CD4-positive, alpha-beta T cell (primary cell): ENCODE results near the gene DDIT3. TPM values are rescaled to one million over a fixed set of nuclear protein-coding genes. Genes with fewer than 3 reads are reported as not detected.

Source experiments
- ATAC-seq: fragments of 200-7000 bp; cut with Tn5 transposase; one replicate; pipeline ENCODE4 v1.10.0; 2022; ENCODE audit warnings: mild to moderate bottlenecking; ENCODE audit not compliant: poor library complexity
- CTCF ChIA-PET: fragments of 350-600 bp; sonication (Branson Sonifier 250); formaldehyde crosslinking; loops from one replicate; lab custom pipeline; 2021; ENCODE audit warnings: antibody characterized with exemption, inconsistent platforms; lab: Charles Lee
- POLR2A ChIA-PET: fragments of 350-600 bp; sonication (Branson Sonifier 250); formaldehyde crosslinking; loops from one replicate; lab custom pipeline; 2021; ENCODE audit warnings: antibody characterized with exemption, inconsistent platforms; lab: Charles Lee
- DNase-seq, 14 experiments: peaks; one replicate each; pipeline ENCODE4 v3.0.0-alpha.2; 2013 to 2020; ENCODE audit warnings: mixed read lengths in 2 of 14
- H3K27ac ChIP-seq, 2 donors: one replicate each; pipeline versions ENCODE4 v1.5.1 to v1.7.0; 2013; ENCODE audit warnings: low read length in 2 of 2, low read depth in 1 of 2, mild to moderate bottlenecking in 1 of 2
- H3K27me3 ChIP-seq, 2 experiments: 1 replicate in 1 of 2; 2 replicates in 1 of 2; pipeline versions ENCODE4 v1.6.1 to v1.7.0; 2013; ENCODE audit warnings: low read length in 2 of 2, control low read depth in 1 of 2, mild to moderate bottlenecking in 1 of 2, moderate library complexity in 1 of 2; ENCODE audit not compliant: insufficient read depth in 2 of 2, control insufficient read depth in 1 of 2
- H3K36me3 ChIP-seq: one replicate; pipeline ENCODE4 v1.6.1; 2013; ENCODE audit warnings: low read length, control low read depth; ENCODE audit not compliant: insufficient read depth
- H3K4me1 ChIP-seq: one replicate; pipeline ENCODE4 v1.6.1; 2013; ENCODE audit warnings: low read length, control low read depth; ENCODE audit not compliant: insufficient read depth
- H3K4me3 ChIP-seq: one replicate; pipeline ENCODE4 v1.5.1; 2013; ENCODE audit warnings: mild to moderate bottlenecking, low read length, moderate library complexity
- H3K9me3 ChIP-seq, 2 experiments: 1 replicate in 1 of 2; 2 replicates in 1 of 2; pipeline versions ENCODE4 v1.6.1 to v1.7.0; 2013; ENCODE audit warnings: low read length in 2 of 2, mild to moderate bottlenecking in 2 of 2, control low read depth in 1 of 2, moderate library complexity in 1 of 2; ENCODE audit not compliant: control insufficient read depth in 1 of 2, insufficient read depth in 1 of 2
- H3K27ac Mint-ChIP-seq: one replicate; pipeline ENCODE4 v1.8.0; 2020; ENCODE audit warnings: mixed read lengths
- H3K27me3 Mint-ChIP-seq: one replicate; pipeline ENCODE4 v1.8.0; 2021; ENCODE audit warnings: mixed read lengths
- H3K36me3 Mint-ChIP-seq: one replicate; pipeline ENCODE4 v1.8.0; 2021; ENCODE audit warnings: low read depth, mixed read lengths
- H3K4me1 Mint-ChIP-seq: one replicate; pipeline ENCODE4 v1.8.0; 2021; ENCODE audit warnings: low read depth, mixed read lengths
- H3K4me3 Mint-ChIP-seq: one replicate; pipeline ENCODE4 v1.8.0; 2020; ENCODE audit warnings: mild to moderate bottlenecking, mixed read lengths
- H3K9me3 Mint-ChIP-seq: one replicate; pipeline ENCODE4 v1.8.0; 2020; ENCODE audit warnings: mixed read lengths
- intact Hi-C, 2 experiments: fragments of 100-400 bp; cut with DNase I in 1 of 2; cut with micrococcal nuclease in 1 of 2; formaldehyde crosslinking; loops; one replicate each; pipeline versions ENCODE4 v1.15.1 to v1.9.0; 2023 to 2025; cut with DNase I, micrococcal nuclease
- total RNA-seq, 174 experiments: library from RNA in 2 of 174; stranded (reverse) in 2 of 174; gene quantifications; one replicate each; pipeline ENCODE4 v1.2.3 and lab custom pipeline; 2021 to 2026
- TF ChIP-seq, protein P1 (sequence below): fragments of 200-600 bp; IDR thresholded peaks from one replicate; pipeline ENCODE4 v1.8.0; 2022; ENCODE audit warnings: antibody characterized with exemption, mild to moderate bottlenecking

Gene DDIT3
- total RNA-seq, 2 experiments from 2014 or later, result 145 TPM

DNA sequence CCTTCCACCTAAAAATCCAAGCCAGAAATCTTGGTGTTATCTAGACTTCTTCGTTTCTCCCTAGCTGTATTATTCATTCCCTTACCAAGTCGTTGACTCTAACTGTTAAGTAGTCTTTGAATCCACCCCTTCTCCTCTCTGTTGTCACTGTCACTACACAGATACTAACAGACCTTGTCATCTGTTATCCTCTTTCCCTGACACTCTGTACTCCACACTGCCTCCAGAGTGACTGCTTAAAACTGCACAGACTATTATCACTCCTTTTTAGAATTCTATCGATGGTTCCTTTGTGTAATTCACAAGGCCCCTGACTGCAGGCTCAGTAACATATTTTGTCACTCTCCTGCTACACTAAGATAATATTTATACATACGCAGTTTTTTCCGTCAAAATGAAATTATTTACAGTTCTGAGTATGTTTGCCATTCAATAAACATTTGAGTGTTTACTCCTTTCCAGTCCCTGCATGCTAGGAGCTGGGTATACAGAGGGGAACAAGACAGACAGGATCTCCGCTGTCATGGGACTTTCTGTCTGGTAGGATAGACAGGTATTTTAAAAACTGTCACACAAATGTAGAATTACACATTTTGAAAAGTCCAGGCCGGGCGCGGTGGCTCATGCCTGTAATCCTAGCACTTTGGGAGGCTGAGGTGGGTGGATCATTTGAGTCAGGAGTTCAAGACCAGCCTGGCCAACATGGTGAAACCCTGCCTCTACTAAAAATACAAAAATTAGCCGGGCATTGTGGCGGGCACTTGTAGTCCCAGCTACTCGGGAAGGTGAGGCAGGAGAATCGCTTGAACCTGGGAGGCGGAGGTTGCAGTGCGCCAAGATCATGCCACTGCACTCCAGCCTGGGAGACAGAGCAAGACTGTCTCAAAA lies 28.7 kb downstream of the DDIT3 start:
- ChIA-PET CTCF (interaction anchor here (0.7 to 1.5 kb wide), 3 partner anchors 12 to 32 kb away, joined by 4 to 5 read pairs (median 4); partner anchors contain the start of gene GLI1), POLR2A (interaction anchor here (0.7 to 2.4 kb wide), 4 partner anchors 12 to 33 kb away, joined by 3 to 7 read pairs (median 4); partner anchors contain the start of genes ARHGAP9, DDIT3 and GLI1)
- Histone ChIP-seq H3K36me3 (peaks cover 43% of the 10 kb centered on the region), H3K4me1 (peaks cover 26% of the 10 kb centered on the region), H3K27ac (no peak overlapping the region), H3K4me3 (no peak overlapping the region), H3K9me3 (no peaks in the 10 kb centered on the region), H3K27me3 (no peaks in the 10 kb centered on the region)
- intact Hi-C loops, result loop anchor here in 1 of 2 experiments (2.0 kb wide), 1 partner anchor 15 kb away; no protein-coding TSS in a partner anchor
- peak; percentile 28 for ATAC-seq
- peak overlapping the region; percentile 28 for H3K27ac Mint-ChIP-seq
- H3K36me3 Mint-ChIP-seq, result peaks cover 73% of the 10 kb centered on the region
- H3K4me1 Mint-ChIP-seq, result peaks cover 35% of the 10 kb centered on the region
- H3K9me3 Mint-ChIP-seq, result no peaks in the 10 kb centered on the region
- peak overlapping the region; percentile 54 for H3K4me3 Mint-ChIP-seq
- DNase-seq, result peak in 1 of 14 experiments; percentile 31
- TF ChIP-seq, protein P1, sequence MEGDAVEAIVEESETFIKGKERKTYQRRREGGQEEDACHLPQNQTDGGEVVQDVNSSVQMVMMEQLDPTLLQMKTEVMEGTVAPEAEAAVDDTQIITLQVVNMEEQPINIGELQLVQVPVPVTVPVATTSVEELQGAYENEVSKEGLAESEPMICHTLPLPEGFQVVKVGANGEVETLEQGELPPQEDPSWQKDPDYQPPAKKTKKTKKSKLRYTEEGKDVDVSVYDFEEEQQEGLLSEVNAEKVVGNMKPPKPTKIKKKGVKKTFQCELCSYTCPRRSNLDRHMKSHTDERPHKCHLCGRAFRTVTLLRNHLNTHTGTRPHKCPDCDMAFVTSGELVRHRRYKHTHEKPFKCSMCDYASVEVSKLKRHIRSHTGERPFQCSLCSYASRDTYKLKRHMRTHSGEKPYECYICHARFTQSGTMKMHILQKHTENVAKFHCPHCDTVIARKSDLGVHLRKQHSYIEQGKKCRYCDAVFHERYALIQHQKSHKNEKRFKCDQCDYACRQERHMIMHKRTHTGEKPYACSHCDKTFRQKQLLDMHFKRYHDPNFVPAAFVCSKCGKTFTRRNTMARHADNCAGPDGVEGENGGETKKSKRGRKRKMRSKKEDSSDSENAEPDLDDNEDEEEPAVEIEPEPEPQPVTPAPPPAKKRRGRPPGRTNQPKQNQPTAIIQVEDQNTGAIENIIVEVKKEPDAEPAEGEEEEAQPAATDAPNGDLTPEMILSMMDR, result no peak
- no peaks in the 10 kb centered on the region for H3K27me3 Mint-ChIP-seq

DNA sequence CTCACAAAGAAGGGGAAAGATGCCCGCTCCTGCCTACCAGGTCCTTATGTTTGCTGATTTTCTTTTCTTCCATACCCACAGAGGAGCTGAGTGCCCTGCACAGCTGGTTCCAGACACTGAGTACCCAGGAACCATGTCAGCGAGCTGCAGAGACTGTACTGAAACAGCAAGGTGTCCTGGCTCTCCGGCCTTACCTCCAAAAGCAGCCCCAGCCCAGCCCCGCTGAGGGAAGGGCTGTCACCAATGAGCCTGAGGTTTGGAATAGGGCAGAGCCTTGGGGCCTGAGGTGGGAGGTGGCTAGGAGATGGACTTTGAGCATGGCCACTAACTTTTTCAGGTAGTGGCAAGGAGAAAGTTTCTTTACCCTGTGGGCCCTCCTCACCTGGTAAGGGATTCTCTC lies 30.2 kb downstream of the DDIT3 start:
- Mint-ChIP-seq H3K27me3 (no peaks in the 10 kb centered on the region), H3K9me3 (no peaks in the 10 kb centered on the region), H3K4me1 (peaks cover 35% of the 10 kb centered on the region), H3K36me3 (peaks cover 62% of the 10 kb centered on the region), H3K4me3 (no peak overlapping the region), H3K27ac (no peak overlapping the region)
- TF ChIP-seq, protein P1, result no peak
- no peaks in the 10 kb centered on the region for H3K27me3 ChIP-seq
- intact Hi-C loops, result loop anchor here in 1 of 2 experiments (2.0 kb wide), 1 partner anchor 13 kb away; no protein-coding TSS in a partner anchor
- POLR2A ChIA-PET, result interaction anchor here (1.2 to 2.4 kb wide), 3 partner anchors 10 to 30 kb away, joined by 3 to 7 read pairs (median 3); partner anchors contain the start of genes ARHGAP9 and DDIT3
- ATAC-seq, result no peak
- peaks cover 26% of the 10 kb centered on the region for H3K4me1 ChIP-seq
- DNase-seq, result no peak
- H3K36me3 ChIP-seq, result peaks cover 40% of the 10 kb centered on the region
- no peaks in the 10 kb centered on the region for H3K9me3 ChIP-seq
- no peak overlapping the region for H3K27ac ChIP-seq
- no peak overlapping the region for H3K4me3 ChIP-seq
- CTCF ChIA-PET, result interaction anchor here (1.6 kb wide), 1 partner anchor 31 kb away, joined by 3 read pairs; the partner anchor contains the start of gene GLI1

DNA sequence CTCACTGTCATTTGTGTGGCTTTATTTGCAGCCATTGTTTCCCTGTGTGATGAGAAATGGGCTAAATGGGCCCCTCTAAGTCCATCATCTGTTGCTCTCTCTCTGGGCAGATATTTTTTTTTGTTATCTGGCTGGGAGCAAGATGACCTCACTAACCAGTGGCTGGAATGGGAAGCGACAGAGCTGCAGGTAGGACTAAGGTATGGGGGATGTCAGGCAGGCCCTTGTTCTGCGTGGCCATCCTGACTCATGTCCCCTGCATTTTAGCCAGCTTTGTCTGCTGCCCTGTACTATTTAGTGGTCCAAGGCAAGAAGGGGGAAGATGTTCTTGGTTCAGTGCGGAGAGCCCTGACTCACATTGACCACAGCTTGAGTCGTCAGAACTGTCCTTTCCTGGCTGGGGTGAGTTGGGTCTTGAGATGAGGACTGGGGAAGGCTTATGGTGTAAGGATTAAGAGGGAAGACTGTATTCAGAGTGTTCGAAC lies 31.1 kb downstream of the DDIT3 start:
- Mint-ChIP-seq H3K9me3 (no peaks in the 10 kb centered on the region), H3K4me3 (peak overlapping the region; percentile 98), H3K4me1 (peaks cover 35% of the 10 kb centered on the region), H3K36me3 (peaks cover 57% of the 10 kb centered on the region), H3K27ac (peak overlapping the region; percentile 90), H3K27me3 (no peaks in the 10 kb centered on the region)
- ATAC-seq (no peak), DNase-seq (no peak)
- intact Hi-C loops, result loop anchor here in 1 of 2 experiments (1.0 to 5.0 kb wide), 2 partner anchors 30 to 58 kb away; partner anchors contain the start of gene DCTN2
- peak overlapping the region; percentile 98 for H3K4me3 ChIP-seq
- H3K9me3 ChIP-seq, result no peaks in the 10 kb centered on the region
- TF ChIP-seq, protein P1, result no peak
- peaks cover 26% of the 10 kb centered on the region for H3K4me1 ChIP-seq
- peaks cover 40% of the 10 kb centered on the region for H3K36me3 ChIP-seq
- CTCF ChIA-PET, result interaction anchor here (1.4 to 1.6 kb wide), 2 partner anchors 30 kb away, joined by 3 to 5 read pairs; partner anchors contain the start of gene GLI1
- H3K27ac ChIP-seq, result peak overlapping the region; percentile 24 to 80
- H3K27me3 ChIP-seq, result no peaks in the 10 kb centered on the region
- POLR2A ChIA-PET, result interaction anchor here (1.4 to 2.5 kb wide), 3 partner anchors 9 to 31 kb away, joined by 3 to 10 read pairs (median 7); partner anchors contain the start of genes ARHGAP9 and DDIT3
